Measurements from ENCODE around the gene FXYD6.
A peak's percentile ranks its signal among the peaks of the same experiment; 100 is the strongest.

The FXYD6 gene

DNA sequence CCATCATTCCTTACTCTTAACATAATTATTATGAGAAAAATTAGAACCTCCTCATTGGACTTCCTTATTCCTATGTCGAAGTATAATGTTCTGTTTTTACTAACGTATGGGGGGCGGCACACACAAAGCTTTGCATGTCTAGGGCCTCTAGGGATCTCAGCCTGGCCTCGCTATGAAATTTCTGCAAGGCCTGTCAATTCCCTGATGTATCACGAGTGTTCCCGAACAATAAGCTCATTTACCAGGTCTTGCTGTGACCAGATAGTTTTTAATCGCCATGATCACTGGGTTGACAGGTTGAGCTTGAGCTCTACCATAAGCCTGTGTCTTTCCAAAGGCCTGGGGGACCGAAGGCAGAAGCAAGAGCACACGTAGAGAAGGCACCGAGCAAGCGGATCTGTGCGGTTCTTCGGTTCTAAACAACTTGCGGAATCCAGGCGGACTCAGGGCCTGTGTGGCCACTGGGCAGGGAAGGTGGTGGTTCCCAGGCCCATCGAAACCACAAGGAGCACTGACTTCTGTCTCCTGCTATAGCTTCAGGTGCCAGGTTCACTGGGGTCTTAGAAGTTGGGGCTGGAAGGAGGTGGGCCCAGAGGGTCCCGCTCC lies 41.5 kb downstream of the FXYD6 start:
- no peaks in the 10 kb centered on the region; the same call in 1 of the 2 replicates for H3K36me3 ChIP-seq
- H3K27ac ChIP-seq: no peak overlapping the region; the same call in 1 of the 2 replicates
- TF ChIP-seq, protein P1, sequence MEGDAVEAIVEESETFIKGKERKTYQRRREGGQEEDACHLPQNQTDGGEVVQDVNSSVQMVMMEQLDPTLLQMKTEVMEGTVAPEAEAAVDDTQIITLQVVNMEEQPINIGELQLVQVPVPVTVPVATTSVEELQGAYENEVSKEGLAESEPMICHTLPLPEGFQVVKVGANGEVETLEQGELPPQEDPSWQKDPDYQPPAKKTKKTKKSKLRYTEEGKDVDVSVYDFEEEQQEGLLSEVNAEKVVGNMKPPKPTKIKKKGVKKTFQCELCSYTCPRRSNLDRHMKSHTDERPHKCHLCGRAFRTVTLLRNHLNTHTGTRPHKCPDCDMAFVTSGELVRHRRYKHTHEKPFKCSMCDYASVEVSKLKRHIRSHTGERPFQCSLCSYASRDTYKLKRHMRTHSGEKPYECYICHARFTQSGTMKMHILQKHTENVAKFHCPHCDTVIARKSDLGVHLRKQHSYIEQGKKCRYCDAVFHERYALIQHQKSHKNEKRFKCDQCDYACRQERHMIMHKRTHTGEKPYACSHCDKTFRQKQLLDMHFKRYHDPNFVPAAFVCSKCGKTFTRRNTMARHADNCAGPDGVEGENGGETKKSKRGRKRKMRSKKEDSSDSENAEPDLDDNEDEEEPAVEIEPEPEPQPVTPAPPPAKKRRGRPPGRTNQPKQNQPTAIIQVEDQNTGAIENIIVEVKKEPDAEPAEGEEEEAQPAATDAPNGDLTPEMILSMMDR (IDR thresholded peaks at IDR 0.05; ENCODE audit: low read depth, low read length): no peak
- no peak overlapping the region for H3K4me3 ChIP-seq (ENCODE audit: low read depth, low read length)
- DNase-seq: no peak
- no peaks in the 10 kb centered on the region for H3K27me3 ChIP-seq (ENCODE audit: insufficient read depth, low read depth, severe bottlenecking)
- H3K9me3 ChIP-seq (ENCODE audit: severe bottlenecking): no peaks in the 10 kb centered on the region

DNA sequence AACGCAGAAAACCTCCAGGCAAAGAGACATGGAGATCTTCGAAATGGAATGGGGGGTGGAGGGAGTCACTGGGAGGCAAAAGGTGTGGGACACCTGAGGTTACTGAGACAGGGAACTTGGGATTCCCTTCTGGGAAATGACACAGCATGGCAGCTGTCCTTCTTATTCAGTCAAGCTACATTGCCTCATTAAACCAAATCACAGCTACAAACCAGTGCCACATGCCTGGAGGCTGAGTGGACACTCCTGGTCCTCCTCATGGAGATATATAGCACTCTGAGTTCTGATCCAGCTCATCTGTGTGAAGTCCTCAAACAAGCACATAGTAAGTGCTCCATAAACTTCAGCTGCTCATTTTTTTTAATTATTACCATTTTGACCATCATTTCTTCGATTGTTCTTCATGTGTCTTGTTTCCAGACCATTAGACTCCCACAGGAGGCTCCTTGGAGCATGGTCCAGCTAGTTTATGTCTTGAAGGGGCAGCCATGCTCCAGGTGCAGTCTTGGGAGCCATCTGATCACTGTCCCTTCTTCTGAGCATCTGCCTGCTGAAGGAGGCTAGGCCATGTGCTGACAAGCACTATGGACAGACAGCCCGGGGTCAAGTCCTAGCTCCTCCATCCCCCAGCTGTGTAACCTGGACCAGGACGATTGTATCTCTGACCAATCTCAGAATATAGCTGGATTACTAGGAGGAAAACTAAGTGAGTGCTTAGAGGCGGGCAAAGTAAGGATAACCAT lies 42.2 kb downstream of the FXYD6 start:
- H3K9me3 ChIP-seq (ENCODE audit: severe bottlenecking): no peaks in the 10 kb centered on the region
- TF ChIP-seq, protein P1 (IDR thresholded peaks at IDR 0.05; ENCODE audit: low read depth, low read length): no peak
- DNase-seq: no peak
- H3K4me3 ChIP-seq (ENCODE audit: low read depth, low read length): no peak overlapping the region
- H3K27ac ChIP-seq: peak overlapping the region; percentile 57
- H3K27me3 ChIP-seq (ENCODE audit: insufficient read depth, low read depth, severe bottlenecking): no peaks in the 10 kb centered on the region
- no peaks in the 10 kb centered on the region; the same call in 1 of the 2 replicates for H3K36me3 ChIP-seq

DNA sequence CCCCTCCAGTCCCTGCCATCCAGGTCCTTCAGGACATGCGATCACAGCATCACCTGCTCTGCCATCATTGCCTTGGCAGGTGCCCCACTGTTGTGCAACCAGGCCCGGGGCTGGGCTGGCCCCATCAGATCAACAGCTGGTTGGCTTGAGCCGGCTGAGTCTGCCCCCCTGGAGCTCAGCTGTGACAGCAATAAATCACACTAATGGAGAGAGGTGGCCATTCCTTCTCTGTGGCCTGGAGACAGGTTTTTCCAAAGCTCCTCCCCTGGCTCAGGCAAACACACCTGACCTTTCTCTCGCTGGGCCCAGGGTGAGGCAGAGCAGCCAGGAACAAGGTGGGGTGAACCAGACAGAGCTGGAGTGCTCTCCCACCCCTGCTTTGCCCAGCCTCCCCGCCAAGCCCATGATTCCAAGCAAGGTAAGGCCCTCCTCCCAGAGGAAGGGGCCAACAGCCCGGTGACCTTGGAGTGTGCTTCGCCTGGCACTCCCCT lies 43.0 kb downstream of the FXYD6 start:
- no peak overlapping the region for H3K4me3 ChIP-seq (ENCODE audit: low read depth, low read length)
- no peaks in the 10 kb centered on the region; the same call in 1 of the 2 replicates for H3K36me3 ChIP-seq
- H3K9me3 ChIP-seq (ENCODE audit: severe bottlenecking): no peaks in the 10 kb centered on the region
- H3K27ac ChIP-seq: peak overlapping the region; percentile 57
- no peaks in the 10 kb centered on the region for H3K27me3 ChIP-seq (ENCODE audit: insufficient read depth, low read depth, severe bottlenecking)
- peak; percentile 86 for DNase-seq
- TF ChIP-seq, protein P1 (IDR thresholded peaks at IDR 0.05; ENCODE audit: low read depth, low read length): no peak

DNA sequence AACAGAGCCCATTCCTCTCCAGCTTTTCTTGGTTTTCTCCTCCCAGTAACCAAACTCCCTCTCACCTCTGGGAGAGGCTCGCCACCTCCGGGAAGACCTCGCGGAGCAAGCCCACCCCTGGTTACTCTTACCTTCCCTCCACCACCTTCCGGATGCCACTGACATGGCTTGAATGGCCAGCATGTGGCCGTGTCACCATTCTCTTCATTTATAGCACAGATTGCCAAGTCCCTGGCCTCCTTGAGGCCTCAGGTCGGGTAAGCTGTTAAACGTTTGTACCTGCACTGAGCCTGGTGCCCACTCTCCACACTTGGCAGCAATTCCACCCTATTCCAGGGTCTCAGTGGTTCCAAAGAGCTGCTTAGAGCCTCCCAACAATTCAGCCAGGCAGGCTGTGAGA lies 43.9 kb downstream of the FXYD6 start:
- TF ChIP-seq, protein P1 (IDR thresholded peaks at IDR 0.05; ENCODE audit: low read depth, low read length): no peak

DNA sequence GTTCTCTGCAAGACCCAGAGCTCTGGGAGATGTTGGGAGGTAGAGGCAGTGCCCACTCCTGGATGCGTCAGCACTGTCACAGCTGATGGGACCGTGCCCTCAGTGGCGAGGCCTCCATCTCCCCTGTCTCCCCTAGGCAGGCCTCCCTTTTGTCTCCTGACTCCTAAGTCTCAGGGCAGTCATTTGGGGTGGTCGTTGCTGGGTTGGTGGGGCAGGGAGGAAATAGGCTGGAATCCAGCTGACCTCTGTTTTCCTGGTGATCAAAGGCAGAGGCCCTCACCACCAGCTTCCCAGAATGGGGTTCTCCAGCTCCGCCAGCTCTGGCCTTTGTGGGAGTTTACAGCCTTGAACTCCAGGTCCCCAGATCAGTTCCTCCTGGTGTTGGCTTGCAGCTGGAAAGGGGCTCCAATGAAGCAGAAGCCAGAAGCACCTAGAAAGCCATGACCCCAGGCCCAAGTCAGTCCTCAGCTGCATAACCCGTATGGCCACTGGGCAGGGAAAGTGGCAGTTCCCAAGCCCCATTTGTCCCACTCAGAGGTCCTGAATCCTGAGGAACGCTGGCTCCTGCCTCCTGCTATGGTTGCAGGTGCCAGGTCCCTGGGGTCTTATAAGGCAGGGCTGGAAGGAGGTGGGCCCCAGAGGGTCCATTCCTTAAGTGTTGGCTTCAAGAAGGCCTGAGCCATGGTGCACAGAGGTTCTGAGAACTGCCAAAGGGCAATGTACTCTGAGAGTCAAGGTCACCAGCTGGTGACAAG lies 44.6 kb downstream of the FXYD6 start:
- TF ChIP-seq, protein P1 (IDR thresholded peaks at IDR 0.05; ENCODE audit: low read depth, low read length): no peak
- Histone ChIP-seq H3K9me3 (ENCODE audit: severe bottlenecking) (no peaks in the 10 kb centered on the region), H3K27me3 (ENCODE audit: insufficient read depth, low read depth, severe bottlenecking) (no peaks in the 10 kb centered on the region), H3K36me3 (no peaks in the 10 kb centered on the region), H3K4me3 (ENCODE audit: low read depth, low read length) (no peak overlapping the region), H3K27ac (no peak overlapping the region)
- no peak for DNase-seq

More for the DNA sequence above, 43.9 kb downstream of the FXYD6 start:
- no peak overlapping the region for H3K4me3 ChIP-seq (ENCODE audit: low read depth, low read length)
- H3K36me3 ChIP-seq: no peaks in the 10 kb centered on the region
- DNase-seq: no peak
- H3K9me3 ChIP-seq (ENCODE audit: severe bottlenecking): no peaks in the 10 kb centered on the region
- no peak overlapping the region for H3K27ac ChIP-seq
- no peaks in the 10 kb centered on the region for H3K27me3 ChIP-seq (ENCODE audit: insufficient read depth, low read depth, severe bottlenecking)

All from WERI-Rb-1 (cell line).